Measurements from ENCODE around the gene NATD1. TPM values are rescaled to one million over a fixed set of nuclear protein-coding genes. Genes with fewer than 3 reads are reported as not detected.
A peak's percentile ranks its signal among the peaks of the same experiment; 100 is the strongest.

NATD1 gene
- polyA plus RNA-seq, 1 of the 3 experiments (the other 2 are of a cell fraction): 3.9 TPM

DNA sequence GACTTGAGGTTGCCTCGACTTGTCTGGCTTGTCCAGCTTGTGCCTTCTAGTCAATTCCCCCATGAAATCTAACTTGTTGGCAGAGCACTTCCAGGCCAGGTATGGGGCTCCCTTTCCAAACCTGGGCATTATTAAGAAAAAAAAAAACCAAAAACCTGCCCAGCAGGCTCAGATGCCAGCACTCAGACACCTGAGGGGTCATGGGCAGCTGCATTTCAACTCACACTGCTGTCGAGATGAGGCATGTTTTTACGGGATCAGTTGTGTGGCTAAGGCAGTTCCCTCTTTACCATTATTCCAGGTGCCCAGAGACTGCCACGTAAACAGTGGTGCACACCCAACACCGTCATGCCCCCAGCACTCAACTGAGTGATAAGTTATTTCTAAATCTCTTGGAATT lies 57.1 kb downstream of the NATD1 start:
- H3K4me1 ChIP-seq (ENCODE audit: control insufficient read depth in 1 of 2, insufficient read depth in 2 of 2, low read depth in 1 of 2, low read length in 1 of 2): peaks cover 0 to 25% of the 10 kb centered on the region in 2 experiments; a peak in 1 of 4 replicates
- no peak for TF ChIP-seq GATA2 (CRISPR knock-in tag; IDR thresholded peaks at IDR 0.05)
- no peak for TF ChIP-seq ELF1 (IDR thresholded peaks at IDR 0.05)
- no peak for TF ChIP-seq FOSL2 (IDR thresholded peaks at IDR 0.05; ENCODE audit: borderline replicate concordance, low read depth)
- TF ChIP-seq MXI1 (IDR thresholded peaks at IDR 0.05; ENCODE audit: low read depth, low read length): no peak
- no peak for TF ChIP-seq RXRA (IDR thresholded peaks at IDR 0.05; ENCODE audit: borderline replicate concordance, low read depth)
- TF ChIP-seq FOXM1 (IDR thresholded peaks at IDR 0.05; ENCODE audit: low read depth): no peak
- no peak for TF ChIP-seq YY1 (IDR thresholded peaks at IDR 0.05; ENCODE audit: low read depth)
- no peak for TF ChIP-seq EZH2phosphoT487 (IDR thresholded peaks at IDR 0.05; ENCODE audit: borderline replicate concordance, low read depth)
- no peak for TF ChIP-seq CHD2 (IDR thresholded peaks at IDR 0.05; ENCODE audit: low read length, partially characterized antibody)
- no peak for TF ChIP-seq GABPA (IDR thresholded peaks at IDR 0.05; ENCODE audit: low read depth)
- TF ChIP-seq POLR2AphosphoS5 (IDR thresholded peaks at IDR 0.05; ENCODE audit: low read depth, low read length): no peak
- no peak for TF ChIP-seq TEAD4 (IDR thresholded peaks at IDR 0.05; ENCODE audit: borderline replicate concordance, insufficient read depth)
- no peak for TF ChIP-seq MEF2A (IDR thresholded peaks at IDR 0.05; ENCODE audit: borderline replicate concordance, low read depth)
- TF ChIP-seq TCF12 (IDR thresholded peaks at IDR 0.05): no peak
- TF ChIP-seq, protein P1, sequence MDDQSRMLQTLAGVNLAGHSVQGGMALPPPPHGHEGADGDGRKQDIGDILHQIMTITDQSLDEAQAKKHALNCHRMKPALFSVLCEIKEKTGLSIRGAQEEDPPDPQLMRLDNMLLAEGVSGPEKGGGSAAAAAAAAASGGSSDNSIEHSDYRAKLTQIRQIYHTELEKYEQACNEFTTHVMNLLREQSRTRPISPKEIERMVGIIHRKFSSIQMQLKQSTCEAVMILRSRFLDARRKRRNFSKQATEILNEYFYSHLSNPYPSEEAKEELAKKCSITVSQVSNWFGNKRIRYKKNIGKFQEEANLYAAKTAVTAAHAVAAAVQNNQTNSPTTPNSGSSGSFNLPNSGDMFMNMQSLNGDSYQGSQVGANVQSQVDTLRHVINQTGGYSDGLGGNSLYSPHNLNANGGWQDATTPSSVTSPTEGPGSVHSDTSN (IDR thresholded peaks at IDR 0.05): no peak
- H3K9me2 ChIP-seq: no peaks in the 10 kb centered on the region
- no peaks in the 10 kb centered on the region for H3K9me3 ChIP-seq
- CTCF ChIA-PET: interaction anchor here (1.9 kb wide), 1 partner anchor 67 kb away, joined by 8 read pairs; no protein-coding TSS in a partner anchor
- H3K27me3 ChIP-seq (ENCODE audit: insufficient read depth): no peaks in the 10 kb centered on the region
- H3K9ac ChIP-seq: no peak overlapping the region
- H3K27ac ChIP-seq (ENCODE audit: low read depth in 2 of 2, low read length in 1 of 2): no peak overlapping the region
- no peak overlapping the region for H2AFZ ChIP-seq (ENCODE audit: low read depth)
- peaks cover 39% of the 10 kb centered on the region for H4K20me1 ChIP-seq (ENCODE audit: insufficient read depth)
- peaks cover 47% of the 10 kb centered on the region for H3K79me2 ChIP-seq (ENCODE audit: insufficient read depth)
- no peak overlapping the region for H3K4me3 ChIP-seq (ENCODE audit: low read depth in 2 of 2, low read length in 1 of 2)
- peaks cover 4% of the 10 kb centered on the region for H3F3A ChIP-seq (replicated peaks; ENCODE audit: insufficient read depth)
- WGBS (ENCODE audit: low lambda C conversion rate): 94% methylated on average over 5 of the region's 5 CpGs
- DNase-seq: no peak
- H3K36me3 ChIP-seq (replicated peaks in 1 of 2; ENCODE audit: control insufficient read depth in 1 of 2, insufficient read depth in 2 of 2, low read length in 1 of 2): peaks cover 4 to 14% of the 10 kb centered on the region in 2 experiments
- H3K4me2 ChIP-seq: no peak overlapping the region
- POLR2A ChIA-PET: no interaction called here

DNA sequence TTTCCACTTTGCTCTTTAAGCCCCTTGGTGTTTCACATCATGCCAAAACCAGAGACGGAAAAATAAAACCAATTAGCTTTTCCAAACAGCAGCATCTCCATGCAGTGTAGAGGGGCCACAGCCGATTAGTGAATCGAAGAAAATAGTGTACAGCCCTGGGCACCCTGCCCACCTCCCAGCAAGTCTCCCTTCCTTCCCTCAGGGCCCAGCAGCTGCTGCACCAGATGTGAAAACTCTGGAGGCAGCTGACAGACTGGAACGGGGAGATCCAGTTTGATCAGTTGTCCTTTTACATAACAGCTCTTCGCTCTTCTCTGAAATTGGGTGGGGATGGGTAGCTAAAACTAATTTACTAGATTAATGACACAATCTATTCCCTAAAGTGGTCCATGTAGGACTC lies 58.5 kb downstream of the NATD1 start:
- Histone ChIP-seq H3K79me2 (ENCODE audit: insufficient read depth) (peaks cover 32% of the 10 kb centered on the region), H3K4me2 (no peak overlapping the region)

More for the DNA sequence above, 58.5 kb downstream of the NATD1 start:
- no peak overlapping the region for H3K9ac ChIP-seq
- no peaks in the 10 kb centered on the region for H3K27me3 ChIP-seq (ENCODE audit: insufficient read depth)
- TF ChIP-seq YY1 (IDR thresholded peaks at IDR 0.05; ENCODE audit: low read depth) (no peak), EP300 (IDR thresholded peaks at IDR 0.05; ENCODE audit: borderline replicate concordance in 1 of 2, low read depth in 1 of 2, low read length in 1 of 2) (peak in 1 of 2 experiments; percentile 46; a peak in 2 of 4 replicates), RCOR1 (IDR thresholded peaks at IDR 0.05; ENCODE audit: low read length) (0 out of 2 replicates have a peak, but pooled peaks have one; percentile 7)
- TF ChIP-seq, protein P2, sequence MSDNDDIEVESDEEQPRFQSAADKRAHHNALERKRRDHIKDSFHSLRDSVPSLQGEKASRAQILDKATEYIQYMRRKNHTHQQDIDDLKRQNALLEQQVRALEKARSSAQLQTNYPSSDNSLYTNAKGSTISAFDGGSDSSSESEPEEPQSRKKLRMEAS (IDR thresholded peaks at IDR 0.05; ENCODE audit: low read depth): no peak
- TF ChIP-seq, protein P3, sequence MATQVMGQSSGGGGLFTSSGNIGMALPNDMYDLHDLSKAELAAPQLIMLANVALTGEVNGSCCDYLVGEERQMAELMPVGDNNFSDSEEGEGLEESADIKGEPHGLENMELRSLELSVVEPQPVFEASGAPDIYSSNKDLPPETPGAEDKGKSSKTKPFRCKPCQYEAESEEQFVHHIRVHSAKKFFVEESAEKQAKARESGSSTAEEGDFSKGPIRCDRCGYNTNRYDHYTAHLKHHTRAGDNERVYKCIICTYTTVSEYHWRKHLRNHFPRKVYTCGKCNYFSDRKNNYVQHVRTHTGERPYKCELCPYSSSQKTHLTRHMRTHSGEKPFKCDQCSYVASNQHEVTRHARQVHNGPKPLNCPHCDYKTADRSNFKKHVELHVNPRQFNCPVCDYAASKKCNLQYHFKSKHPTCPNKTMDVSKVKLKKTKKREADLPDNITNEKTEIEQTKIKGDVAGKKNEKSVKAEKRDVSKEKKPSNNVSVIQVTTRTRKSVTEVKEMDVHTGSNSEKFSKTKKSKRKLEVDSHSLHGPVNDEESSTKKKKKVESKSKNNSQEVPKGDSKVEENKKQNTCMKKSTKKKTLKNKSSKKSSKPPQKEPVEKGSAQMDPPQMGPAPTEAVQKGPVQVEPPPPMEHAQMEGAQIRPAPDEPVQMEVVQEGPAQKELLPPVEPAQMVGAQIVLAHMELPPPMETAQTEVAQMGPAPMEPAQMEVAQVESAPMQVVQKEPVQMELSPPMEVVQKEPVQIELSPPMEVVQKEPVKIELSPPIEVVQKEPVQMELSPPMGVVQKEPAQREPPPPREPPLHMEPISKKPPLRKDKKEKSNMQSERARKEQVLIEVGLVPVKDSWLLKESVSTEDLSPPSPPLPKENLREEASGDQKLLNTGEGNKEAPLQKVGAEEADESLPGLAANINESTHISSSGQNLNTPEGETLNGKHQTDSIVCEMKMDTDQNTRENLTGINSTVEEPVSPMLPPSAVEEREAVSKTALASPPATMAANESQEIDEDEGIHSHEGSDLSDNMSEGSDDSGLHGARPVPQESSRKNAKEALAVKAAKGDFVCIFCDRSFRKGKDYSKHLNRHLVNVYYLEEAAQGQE (IDR thresholded peaks at IDR 0.05; ENCODE audit: low read depth, low read length): no peak
- H3K36me3 ChIP-seq (replicated peaks in 1 of 2; ENCODE audit: control insufficient read depth in 1 of 2, insufficient read depth in 2 of 2, low read length in 1 of 2): peaks cover 4 to 14% of the 10 kb centered on the region in 2 experiments
- H4K20me1 ChIP-seq (ENCODE audit: insufficient read depth): peaks cover 25% of the 10 kb centered on the region
- peak overlapping the region in 1 of 2 experiments; percentile 40; a peak in 1 of 4 replicates for H3K27ac ChIP-seq (ENCODE audit: low read depth in 2 of 2, low read length in 1 of 2)
- no peaks in the 10 kb centered on the region for H3K9me2 ChIP-seq
- H3K9me3 ChIP-seq: no peaks in the 10 kb centered on the region
- DNase-seq: peak; percentile 70
- peaks cover 4% of the 10 kb centered on the region for H3F3A ChIP-seq (replicated peaks; ENCODE audit: insufficient read depth)
- ChIA-PET POLR2A (interaction anchor here (0.9 to 1.3 kb wide), 2 partner anchors 8 to 17 kb away, joined by 3 read pairs; no protein-coding TSS in a partner anchor), CTCF (interaction anchor here (1.2 to 2.0 kb wide), 6 partner anchors 9 to 76 kb away, joined by 3 to 8 read pairs (median 4); no protein-coding TSS in a partner anchor)
- no peak overlapping the region for H2AFZ ChIP-seq (ENCODE audit: low read depth)
- no peak overlapping the region for H3K4me3 ChIP-seq (ENCODE audit: low read depth in 2 of 2, low read length in 1 of 2)
- 80% methylated on average over 5 of the region's 5 CpGs for WGBS (ENCODE audit: low lambda C conversion rate)
- H3K4me1 ChIP-seq (ENCODE audit: control insufficient read depth in 1 of 2, insufficient read depth in 2 of 2, low read depth in 1 of 2, low read length in 1 of 2): peaks cover 0 to 17% of the 10 kb centered on the region in 2 experiments; a peak in 1 of 4 replicates

Data from SK-N-SH (cell line).